Spleen (tissue), 11 donors: Measurements from ENCODE around the gene KLK15. TPM values are rescaled to one million over a fixed set of nuclear protein-coding genes. Genes with fewer than 3 reads are reported as not detected.
A peak's percentile ranks its signal among the peaks of the same experiment; 100 is the strongest.

Source experiments
- DNase-seq: peaks from one replicate; pipeline ENCODE4 v3.0.0-alpha.2; 2020
- H3K27ac ChIP-seq, 8 donors: fragments of 200-600 bp; sonication (generic) in 7 of 8; 1 replicate in 4 of 8; 2 replicates in 4 of 8; pipeline versions ENCODE4 v1.5.0 to v1.8.0; 2016 to 2021; ENCODE audit warnings: inconsistent platforms in 4 of 8, mild to moderate bottlenecking in 4 of 8, moderate library complexity in 1 of 8
- H3K27me3 ChIP-seq, 7 donors: fragments of 200-600 bp; sonication (generic) in 6 of 7; replicated peaks in 1 of 7; 1 replicate in 4 of 7; 2 replicates in 3 of 7; pipeline versions ENCODE4 v1.5.0 to v1.8.0; 2016 to 2021; ENCODE audit warnings: inconsistent platforms in 3 of 7, mild to moderate bottlenecking in 1 of 7
- H3K36me3 ChIP-seq, 6 donors: fragments of 200-600 bp; sonication (generic) in 5 of 6; 1 replicate in 4 of 6; 2 replicates in 2 of 6; pipeline versions ENCODE4 v1.5.0 to v1.8.0; 2016 to 2021; ENCODE audit warnings: inconsistent platforms in 2 of 6
- H3K4me1 ChIP-seq, 6 donors: fragments of 200-600 bp; sonication (generic) in 5 of 6; 1 replicate in 3 of 6; 2 replicates in 3 of 6; pipeline versions ENCODE4 v1.5.0 to v1.8.0; 2016 to 2021; ENCODE audit warnings: inconsistent platforms in 3 of 6
- H3K4me3 ChIP-seq, 8 donors: fragments of 200-600 bp; sonication (generic) in 7 of 8; 1 replicate in 4 of 8; 2 replicates in 4 of 8; pipeline versions ENCODE4 v1.5.0 to v1.8.0; 2016 to 2021; ENCODE audit warnings: inconsistent platforms in 4 of 8, mild to moderate bottlenecking in 4 of 8, moderate library complexity in 2 of 8
- H3K9me3 ChIP-seq, 8 donors: fragments of 200-600 bp; sonication (generic) in 7 of 8; 1 replicate in 4 of 8; 2 replicates in 4 of 8; pipeline versions ENCODE4 v1.5.0 to v1.8.0; 2016 to 2021; ENCODE audit warnings: inconsistent platforms in 4 of 8
- CTCF ChIP-seq, 11 experiments: fragments of 200-600 bp in 7 of 11; fragments of 450-650 bp in 4 of 11; sonication (generic) in 4 of 11; IDR thresholded peaks in 8 of 11; conservative IDR thresholded peaks in 3 of 11; 1 replicate in 7 of 11; 2 replicates in 4 of 11; pipeline versions ENCODE4 v1.4.0 to v1.8.0; 2016 to 2021; ENCODE audit warnings: antibody characterized with exemption in 11 of 11, inconsistent platforms in 4 of 11, mild to moderate bottlenecking in 1 of 11
- POLR2A ChIP-seq, 3 donors: fragments of 450-650 bp; IDR thresholded peaks; one replicate each; pipeline ENCODE4 v1.5.1; 2017; ENCODE audit warnings: antibody characterized with exemption in 3 of 3, mild to moderate bottlenecking in 1 of 3
- POLR2AphosphoS5 ChIP-seq, 3 donors: sonication (generic); formaldehyde crosslinking; IDR thresholded peaks; one replicate each; pipeline ENCODE4 v1.5.1; 2017; ENCODE audit warnings: antibody characterized with exemption in 3 of 3
- WGBS, 5 donors: extraction: QIAGEN DNeasy Blood & Tissue Kit in 3 of 5; methylation state at CpG; one replicate each; pipeline versions ENCODE4 v1.1.5 to v1.1.7; 2013 to 2018; 5-methylcytosine and 5-hydroxymethylcytosine counted together
- intact Hi-C: fragments of 100-400 bp; cut with DNase I; formaldehyde crosslinking; loops from one replicate; pipeline ENCODE4 v1.15.0; 2023; ENCODE audit warnings: low total_unique reads
- polyA plus RNA-seq, 3 donors: library from polyadenylated mRNA; stranded (reverse); fragments of 200-250 nt; gene quantifications; one replicate each; pipeline ENCODE4 v1.2.1, GENCODE V29; 2013
- total RNA-seq, 7 donors: library from RNA; depleted of rRNA in 3 of 7; stranded (reverse); fragments of >200 nt in 3 of 7; fragmentation: NEBNext Ultra II Directional in 4 of 7; extraction: Animal tissue kit (Norgen Biotek cat#: 25700) in 4 of 7; gene quantifications; one replicate each; pipeline versions ENCODE4 v1.1.0 to v1.2.1, GENCODE V29; 2016 to 2021
- donor health status: healthy with polysubstance abuse.
- donor health status: DM: no; HTN: no; CAD: no; lungs with moderate emphysema.
- donor health status: DM: no; HTN: no; CAD: no.
- donor health status: Bipolar disorder and iron deficiency.
- donor health status: healthy.
- donor health status: DM: no; HTN: no; CAD: no.
- donor health status: DM: yes; HTN: yes; CAD: no.

Gene KLK15
- total and polyA plus RNA-seq, 10 donors, result 0.07 to 0.13 TPM; not detected in 8

GRCh38 chr19:50803633-50804419, 29.5 kb downstream of the KLK15 start:
- no peak for DNase-seq
- TF ChIP-seq CTCF (IDR thresholded peaks at IDR 0.05 in 8 of 11, conservative IDR thresholded peaks at IDR 0.05 in 3 of 11) (no peak), POLR2AphosphoS5 (IDR thresholded peaks at IDR 0.05) (no peak), POLR2A (IDR thresholded peaks at IDR 0.05) (no peak)
- peak overlapping the region; percentile 73 to 99 (median 91) for H3K4me3 ChIP-seq
- no peaks in the 10 kb centered on the region for H3K9me3 ChIP-seq
- no peaks in the 10 kb centered on the region for H3K27me3 ChIP-seq
- peaks cover 0 to 36% (median 25%) of the 10 kb centered on the region in 6 donors for H3K36me3 ChIP-seq
- WGBS, 5 donors, result 0 to 1% (median 1%) methylated on average over 36 to 40 of the region's 40 CpGs
- H3K4me1 ChIP-seq, result peaks cover 15 to 51% (median 24%) of the 10 kb centered on the region in 6 donors
- H3K27ac ChIP-seq, result peak overlapping the region; percentile 94 to 99 (median 96)
- intact Hi-C loops, result no loop called here

GRCh38 chr19:50801107-50801506, 32.3 kb downstream of the KLK15 start:
- no peak overlapping the region for H3K4me3 ChIP-seq
- H3K27me3 ChIP-seq, result no peaks in the 10 kb centered on the region
- no peak for TF ChIP-seq POLR2AphosphoS5 (IDR thresholded peaks at IDR 0.05)
- H3K36me3 ChIP-seq, result peaks cover 0 to 63% (median 48%) of the 10 kb centered on the region in 6 donors
- no peak for DNase-seq
- 89 to 95% (median 91%) methylated on average over 8 of the region's 8 CpGs for WGBS, 5 donors
- H3K27ac ChIP-seq, result no peak overlapping the region
- no peaks in the 10 kb centered on the region for H3K9me3 ChIP-seq
- H3K4me1 ChIP-seq, result peaks cover 15 to 54% (median 26%) of the 10 kb centered on the region in 6 donors
- intact Hi-C loops, result no loop called here

GRCh38 chr19:50799547-50799851, 33.9 kb downstream of the KLK15 start:
- no peak overlapping the region for H3K4me3 ChIP-seq
- TF ChIP-seq POLR2AphosphoS5 (IDR thresholded peaks at IDR 0.05) (no peak), CTCF (IDR thresholded peaks at IDR 0.05 in 8 of 11, conservative IDR thresholded peaks at IDR 0.05 in 3 of 11) (no peak), POLR2A (IDR thresholded peaks at IDR 0.05) (no peak)
- no peak overlapping the region for H3K27ac ChIP-seq
- WGBS, 5 donors, result 85 to 90% (median 86%) methylated on average over 3 of the region's 3 CpGs
- H3K36me3 ChIP-seq, result peaks cover 0 to 75% (median 48%) of the 10 kb centered on the region in 6 donors
- no peak for DNase-seq
- H3K9me3 ChIP-seq, result no peaks in the 10 kb centered on the region
- intact Hi-C loops, result no loop called here
- peaks cover 15 to 45% (median 23%) of the 10 kb centered on the region in 6 donors for H3K4me1 ChIP-seq
- no peaks in the 10 kb centered on the region for H3K27me3 ChIP-seq

- WGBS, 5 donors, result 77 to 92% (median 88%) methylated on average over 18 to 21 of the region's 21 CpGs
- Histone ChIP-seq H3K36me3 (peaks cover 0 to 75% (median 48%) of the 10 kb centered on the region in 6 donors), H3K4me3 (no peak overlapping the region), H3K4me1 (peaks cover 15 to 42% (median 24%) of the 10 kb centered on the region in 6 donors), H3K9me3 (no peaks in the 10 kb centered on the region), H3K27ac (no peak overlapping the region), H3K27me3 (no peaks in the 10 kb centered on the region)
- TF ChIP-seq CTCF (IDR thresholded peaks at IDR 0.05 in 8 of 11, conservative IDR thresholded peaks at IDR 0.05 in 3 of 11), result no peak
- TF ChIP-seq POLR2AphosphoS5 (IDR thresholded peaks at IDR 0.05), result no peak
- no peak for TF ChIP-seq POLR2A (IDR thresholded peaks at IDR 0.05)
- intact Hi-C loops, result no loop called here
- DNase-seq, result no peak
These were observed 34.5 kb downstream of the KLK15 start for GRCh38 chr19:50798659-50799546.
